VCaP (cell line): ENCODE measurements around the gene RRAD.
A peak's percentile ranks its signal among the peaks of the same experiment; 100 is the strongest.
"Not testable (repeated sequence)": the region's sequence is repeated elsewhere in the genome, so short reads cannot be mapped to it uniquely, and the experiment has no call there.

Experiments
- H3K27ac ChIP-seq: fragments of 450-650 bp; 2 replicates; pipeline ENCODE4 v1.5.1; 2017
- CTCF ChIP-seq: fragments of 450-650 bp; conservative IDR thresholded peaks from 2 replicates; pipeline ENCODE4 v1.5.1; 2017; ENCODE audit warnings: mild to moderate bottlenecking, moderate library complexity

The RRAD gene

GRCh38 chr16:66947302-66948065 lies 22.1 kb upstream of the RRAD start:
- H3K27ac ChIP-seq: no peak overlapping the region
- TF ChIP-seq CTCF: peak; percentile 80

GRCh38 chr16:66946974-66947301 lies 21.6 kb upstream of the RRAD start:
- no peak overlapping the region for H3K27ac ChIP-seq
- no peak for TF ChIP-seq CTCF

GRCh38 chr16:66946541-66946940 lies 21.2 kb upstream of the RRAD start:
- H3K27ac ChIP-seq: no peak overlapping the region
- TF ChIP-seq CTCF: no peak

GRCh38 chr16:66945939-66946338 lies 20.6 kb upstream of the RRAD start:
- H3K27ac ChIP-seq: no peak overlapping the region
- no peak for TF ChIP-seq CTCF

GRCh38 chr16:66944971-66945370 lies 19.6 kb upstream of the RRAD start:
- H3K27ac ChIP-seq: not testable (repeated sequence)

GRCh38 chr16:66944054-66944441 lies 18.7 kb upstream of the RRAD start:
- H3K27ac ChIP-seq: no peak overlapping the region
- TF ChIP-seq CTCF: no peak

GRCh38 chr16:66943426-66944053 lies 18.2 kb upstream of the RRAD start:
- no peak for TF ChIP-seq CTCF
- no peak overlapping the region for H3K27ac ChIP-seq

GRCh38 chr16:66942981-66943380 lies 17.6 kb upstream of the RRAD start:
- no peak for TF ChIP-seq CTCF
- H3K27ac ChIP-seq: no peak overlapping the region
